ENCODE measurements around the gene CXCL16.

Gene CXCL16, protein sequence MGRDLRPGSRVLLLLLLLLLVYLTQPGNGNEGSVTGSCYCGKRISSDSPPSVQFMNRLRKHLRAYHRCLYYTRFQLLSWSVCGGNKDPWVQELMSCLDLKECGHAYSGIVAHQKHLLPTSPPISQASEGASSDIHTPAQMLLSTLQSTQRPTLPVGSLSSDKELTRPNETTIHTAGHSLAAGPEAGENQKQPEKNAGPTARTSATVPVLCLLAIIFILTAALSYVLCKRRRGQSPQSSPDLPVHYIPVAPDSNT
- total RNA-seq: 2.2 to 4.6 reads per million in 2 donors

DNA sequence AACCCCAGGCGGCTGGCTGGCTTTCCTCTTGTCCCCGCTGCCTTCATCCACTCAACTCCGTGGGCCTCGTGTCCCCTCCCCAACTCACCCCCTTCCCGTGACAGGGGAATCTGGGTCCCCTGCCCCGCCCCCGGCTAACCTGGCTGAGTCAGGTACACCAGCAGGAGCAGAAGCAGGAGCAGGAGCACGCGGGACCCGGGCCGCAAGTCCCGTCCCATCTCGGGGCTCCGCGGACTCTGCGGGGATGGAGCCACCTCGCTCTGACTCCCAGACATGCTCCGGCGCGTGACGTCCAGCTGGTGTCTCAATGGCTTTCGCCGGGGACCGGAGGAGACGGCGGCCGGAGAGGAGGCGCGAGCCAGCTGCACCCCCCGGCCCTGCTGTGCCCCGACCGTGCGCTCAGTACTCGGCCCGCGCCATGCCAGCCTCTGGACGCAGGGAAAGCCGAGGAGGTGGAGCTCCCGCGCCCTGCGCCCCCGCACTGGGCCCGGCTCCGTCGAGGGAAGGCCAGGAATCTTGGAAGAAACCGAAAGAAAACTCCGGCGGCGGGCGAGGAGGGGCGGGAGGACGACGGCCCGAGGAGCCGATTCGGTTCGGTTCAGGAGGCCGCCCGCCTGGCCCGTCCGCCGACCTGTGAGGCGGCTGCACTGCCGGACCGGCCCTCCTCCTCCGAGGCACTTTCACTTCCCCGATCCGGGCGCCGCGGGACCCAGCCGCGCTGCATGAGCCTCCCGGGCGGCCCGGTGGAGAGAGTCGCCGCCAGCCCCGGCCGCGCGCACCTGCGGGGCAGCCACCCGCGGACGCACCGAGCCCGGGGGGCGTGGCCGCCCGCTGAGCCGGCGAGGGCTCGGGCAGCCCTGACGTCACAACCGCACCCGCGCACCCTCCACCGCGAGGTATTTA lies at the start of gene CXCL16, which contains the start of gene ZMYND15:
TSS of gene CXCL16 (minus strand) at position 807 of the 903 bp plus-strand sequence. CDS start at position 218, 589 bp downstream.
TSS of gene ZMYND15 (plus strand) at position 712 of the 903 bp plus-strand sequence. CDS start 716 bp downstream, outside the sequence.
- DNase-seq: peak; percentile 63

DNA sequence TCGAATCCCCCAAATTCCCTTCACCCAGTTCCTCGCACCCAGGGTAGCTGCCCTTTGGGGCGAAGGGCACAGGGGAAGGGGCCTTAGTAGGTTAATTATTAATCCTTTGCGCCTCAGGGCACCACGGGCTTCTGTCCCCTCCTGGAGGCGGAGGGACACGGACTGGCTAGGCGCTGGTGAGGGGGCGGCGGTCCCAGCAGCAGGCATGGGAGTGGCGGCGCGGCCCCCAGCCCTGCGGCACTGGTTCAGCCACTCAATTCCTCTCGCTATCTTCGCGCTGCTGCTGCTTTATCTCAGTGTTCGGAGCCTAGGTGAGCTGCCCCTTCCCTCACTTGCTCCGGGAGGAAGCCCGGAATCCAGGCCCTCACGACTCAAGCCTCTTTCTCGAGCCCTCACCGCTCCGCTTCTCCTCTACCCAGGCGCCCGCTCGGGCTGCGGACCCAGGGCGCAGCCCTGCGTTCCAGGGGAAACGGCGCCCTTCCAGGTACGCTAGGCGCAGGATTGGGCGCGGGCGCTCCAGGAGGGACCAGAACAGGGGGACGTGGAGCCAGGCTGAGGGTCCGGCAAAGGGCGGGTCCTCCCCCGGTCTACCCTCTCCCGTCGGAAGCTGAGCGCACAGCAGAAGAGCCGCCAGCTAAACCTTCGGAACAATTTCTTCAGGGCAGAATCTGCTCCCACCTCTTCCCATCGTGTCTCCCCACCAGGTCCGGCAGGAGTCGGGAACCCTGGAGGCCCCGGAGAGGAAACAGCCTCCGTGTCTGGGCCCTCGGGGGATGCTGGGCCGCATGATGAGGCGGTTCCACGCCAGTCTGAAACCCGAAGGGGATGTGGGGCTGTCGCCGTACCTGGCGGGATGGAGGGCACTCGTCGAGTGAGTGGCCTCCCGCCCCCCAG lies 49.3 kb upstream of the CXCL16 start, which contains the start of gene GLTPD2:
TSS of gene GLTPD2 (plus strand) at position 158 of the 894 bp plus-strand sequence. CDS start at position 206, 48 bp downstream.
- no peak for DNase-seq

DNA sequence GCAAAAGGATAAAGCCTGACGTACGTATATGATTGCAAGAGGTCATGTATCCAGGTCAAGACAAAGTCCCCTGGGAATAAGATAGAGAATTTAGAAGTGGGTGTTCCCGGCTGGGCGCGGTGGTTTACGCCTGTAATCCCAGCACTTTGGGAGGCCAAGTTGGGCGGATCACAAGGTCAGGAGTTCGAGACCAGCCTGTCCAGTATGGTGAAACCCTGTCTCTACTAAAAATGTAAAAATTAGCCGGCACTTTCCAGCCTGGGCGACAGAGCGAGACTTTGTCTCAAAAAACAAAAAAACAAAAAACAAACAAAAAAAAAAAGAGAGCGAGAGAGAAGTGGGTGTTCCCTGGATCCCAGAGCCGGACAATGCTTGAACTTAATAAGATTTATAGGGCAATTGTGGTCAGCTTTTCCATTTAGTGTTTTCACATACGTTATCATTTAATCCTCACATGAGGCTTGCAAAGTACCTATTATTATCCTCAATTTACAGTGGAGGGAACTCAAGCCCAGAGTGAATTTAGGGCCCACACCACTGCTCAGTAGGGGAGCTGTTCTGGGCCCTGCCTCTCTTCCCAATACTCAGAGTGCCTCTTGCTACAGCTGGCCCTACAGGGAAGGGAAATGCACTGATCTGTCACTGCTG lies 48.6 kb upstream of the CXCL16 start:
- DNase-seq: no peak

- no peak for DNase-seq
Observed at GRCh38 chr17:4786516-4786915, 46.8 kb upstream of the CXCL16 start.

- no peak for DNase-seq
Observed at GRCh38 chr17:4786106-4786511, 46.4 kb upstream of the CXCL16 start, which contains the start of gene VMO1. VMO1 (minus strand) TSS chr17:4786364; CDS start chr17:4786352, 12 bp downstream.

GRCh38 chr17:4785311-4786105 lies 45.8 kb upstream of the CXCL16 start:
- DNase-seq: no peak

GRCh38 chr17:4782652-4783051 lies 42.9 kb upstream of the CXCL16 start:
- DNase-seq: no peak

- DNase-seq: no peak
Observed at GRCh38 chr17:4780325-4780955, 40.7 kb upstream of the CXCL16 start.

DNA sequence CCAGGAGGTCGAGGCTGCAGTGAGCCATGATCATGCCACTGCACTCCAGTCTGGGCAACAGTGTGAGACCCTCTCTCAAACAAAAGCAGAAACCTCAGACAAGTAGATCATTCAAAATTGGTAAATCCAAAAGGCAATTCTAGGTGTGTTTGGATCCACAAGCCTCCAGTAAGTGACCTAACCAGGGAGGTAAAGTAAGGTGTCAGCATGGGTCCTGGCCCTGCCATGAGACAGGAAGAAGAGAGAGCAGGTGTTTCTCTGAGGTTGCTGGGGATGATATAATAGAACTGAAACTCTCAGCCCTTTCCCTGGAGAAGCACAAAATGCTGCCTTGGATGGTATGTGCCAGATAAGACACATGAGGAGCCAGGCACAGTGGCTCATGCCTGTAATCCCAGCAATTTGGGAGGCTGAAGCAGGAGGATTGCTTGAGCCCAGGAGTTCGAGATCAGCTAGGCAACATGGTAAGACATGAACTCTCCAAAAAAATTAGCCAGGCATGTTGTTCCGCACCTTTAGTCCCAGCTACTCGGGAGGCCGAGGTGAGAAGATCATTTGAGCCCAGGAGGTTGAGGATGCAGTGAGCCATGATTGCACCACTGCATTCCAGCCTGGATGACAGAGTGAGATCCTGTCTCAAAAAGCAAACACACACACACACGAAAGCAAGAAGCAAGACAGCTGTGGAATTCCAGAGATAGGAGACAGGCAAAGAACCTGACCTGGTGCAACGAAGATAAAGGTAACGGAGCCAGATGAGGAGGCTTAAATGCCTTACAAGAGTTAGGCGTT lies 38.4 kb upstream of the CXCL16 start:
- no peak for DNase-seq

GRCh38 chr17:4772235-4772613 lies 32.5 kb upstream of the CXCL16 start:
- no peak for DNase-seq

DNA sequence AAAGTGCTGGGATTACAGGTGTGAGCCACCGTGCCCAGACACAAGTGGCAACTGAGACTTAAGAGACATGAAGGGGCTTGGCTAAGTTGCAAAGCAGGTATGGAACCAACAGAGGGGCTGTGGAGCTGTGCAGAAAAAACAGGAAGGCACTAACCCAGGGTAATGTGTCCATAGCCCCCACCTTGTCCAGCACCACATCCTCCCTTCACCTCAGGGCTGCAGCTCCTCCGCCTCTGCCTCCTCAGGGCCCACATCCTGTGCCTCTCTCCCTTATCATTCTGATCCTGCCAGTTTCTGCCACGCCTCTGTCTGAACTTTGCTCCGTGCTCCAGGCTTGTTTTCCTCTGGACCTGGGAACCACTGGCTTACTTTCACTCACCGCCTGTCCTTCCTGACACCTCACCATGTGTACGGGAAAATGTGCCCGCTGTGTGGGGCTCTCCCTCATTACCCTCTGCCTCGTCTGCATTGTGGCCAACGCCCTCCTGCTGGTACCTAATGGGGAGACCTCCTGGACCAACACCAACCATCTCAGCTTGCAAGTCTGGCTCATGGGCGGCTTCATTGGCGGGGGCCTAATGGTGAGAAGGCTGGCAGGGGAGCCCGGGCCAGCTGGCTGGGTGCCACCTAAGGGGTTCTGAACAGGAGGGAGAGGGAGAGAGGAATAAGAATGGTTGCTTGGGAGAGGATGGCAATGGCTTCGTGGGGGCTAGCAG lies 31.9 kb upstream of the CXCL16 start, which contains the start of gene TM4SF5:
TSS of gene TM4SF5 (plus strand) at position 368 of the 716 bp plus-strand sequence. CDS start at position 405, 37 bp downstream.
- DNase-seq: no peak

GRCh38 chr17:4769628-4770027 lies 29.9 kb upstream of the CXCL16 start:
- no peak for DNase-seq

GRCh38 chr17:4768298-4768697 lies 28.6 kb upstream of the CXCL16 start:
- DNase-seq: no peak

DNA sequence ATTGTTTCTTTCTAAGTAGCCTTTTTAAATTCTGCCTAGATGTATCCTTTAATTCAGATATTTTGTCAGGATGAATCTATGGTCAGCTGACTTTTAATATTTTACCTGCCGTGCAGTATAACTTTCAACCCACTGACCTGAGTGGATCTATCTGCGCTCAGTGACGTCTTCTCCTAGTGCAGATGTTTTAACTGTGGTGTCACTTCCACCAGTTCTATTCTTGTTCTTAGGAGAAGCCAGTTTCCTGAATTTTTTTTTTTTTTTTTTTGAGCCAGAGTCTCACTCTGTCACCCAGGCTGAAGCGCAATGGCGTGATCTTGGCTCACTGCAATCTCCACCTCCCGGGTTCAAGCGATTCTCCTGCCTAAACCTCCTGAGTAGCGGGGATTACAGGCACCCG lies 27.0 kb upstream of the CXCL16 start:
- no peak for DNase-seq

DNA sequence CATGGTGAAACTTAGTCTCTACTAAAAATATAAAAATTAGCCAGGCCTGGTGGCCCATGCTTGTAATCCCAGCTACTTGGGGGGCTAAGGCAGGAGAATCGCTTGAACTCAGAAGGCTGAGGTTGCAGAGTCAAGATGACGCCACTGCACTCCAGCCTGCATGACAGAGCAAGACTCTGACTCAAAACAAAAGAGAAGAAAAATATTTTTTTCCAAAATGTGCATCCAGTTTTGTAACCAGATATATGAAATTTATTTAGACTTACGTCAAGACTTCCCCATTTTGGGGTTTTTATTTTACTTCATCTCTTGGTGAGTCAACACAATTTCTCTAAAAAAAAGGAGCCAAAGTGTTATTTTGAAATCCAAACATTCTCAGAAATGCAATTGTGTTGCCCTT lies 26.5 kb upstream of the CXCL16 start:
- no peak for DNase-seq

GRCh38 chr17:4764595-4764994 lies 24.9 kb upstream of the CXCL16 start:
- DNase-seq: no peak

DNA sequence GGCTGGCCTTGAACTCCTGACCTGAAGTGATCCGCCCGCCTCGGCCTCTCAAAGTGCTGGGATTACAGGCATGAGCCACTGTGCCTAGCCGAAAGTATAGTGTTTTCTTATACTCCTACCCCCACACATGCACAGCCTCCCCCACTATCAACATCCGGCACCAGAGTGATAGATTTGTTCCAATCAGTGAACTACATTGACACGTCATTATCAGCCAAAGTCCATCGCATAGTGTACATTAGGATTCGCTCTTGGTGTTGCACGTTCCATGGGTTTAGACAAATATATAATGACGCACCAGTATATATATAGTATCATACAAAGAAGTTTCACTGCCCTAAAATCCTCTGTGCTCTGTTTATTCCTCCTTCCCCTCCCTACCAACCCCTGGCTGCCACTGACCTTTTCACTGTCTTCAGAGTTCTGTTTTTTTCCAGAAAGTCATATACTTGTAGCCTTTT lies 20.1 kb upstream of the CXCL16 start:
- no peak for DNase-seq

DNA sequence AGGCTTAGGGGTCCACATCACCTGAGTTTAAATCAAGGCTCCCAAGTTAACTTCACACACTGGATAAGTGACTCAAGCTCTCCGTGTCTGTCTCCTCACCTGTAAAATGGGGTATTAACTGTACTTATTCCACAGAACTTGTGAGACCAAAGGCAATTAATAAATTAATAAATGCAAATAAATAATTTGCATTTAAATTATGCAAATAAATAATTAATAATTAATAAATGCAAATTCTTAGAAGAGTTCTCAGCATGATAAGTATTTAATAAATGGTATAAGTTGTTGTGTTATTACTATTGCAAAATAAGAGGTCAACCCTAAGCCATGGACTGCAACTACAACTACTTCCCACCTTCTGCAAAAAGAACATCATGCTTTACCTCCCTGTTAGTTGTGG lies 13.7 kb upstream of the CXCL16 start:
- no peak for DNase-seq

- no peak for DNase-seq
Observed at GRCh38 chr17:4751932-4752331, 12.2 kb upstream of the CXCL16 start.

All from T-helper 9 cell (primary cell).